GM20000 (cell line): Measurements from ENCODE around the gene CCND3.

ENCODE experiments used
- DNase-seq: peaks from one replicate; pipeline ENCODE4 v3.0.0; 2012; ENCODE audit warnings: low spot score
- TF ChIP-seq, protein P1 (sequence below): IDR thresholded peaks from 2 replicates; pipeline ENCODE4 v1.5.1; 2012; ENCODE audit warnings: mild to moderate bottlenecking, control low read depth; ENCODE audit errors: extremely low read depth, missing control alignments

The CCND3 gene

DNA sequence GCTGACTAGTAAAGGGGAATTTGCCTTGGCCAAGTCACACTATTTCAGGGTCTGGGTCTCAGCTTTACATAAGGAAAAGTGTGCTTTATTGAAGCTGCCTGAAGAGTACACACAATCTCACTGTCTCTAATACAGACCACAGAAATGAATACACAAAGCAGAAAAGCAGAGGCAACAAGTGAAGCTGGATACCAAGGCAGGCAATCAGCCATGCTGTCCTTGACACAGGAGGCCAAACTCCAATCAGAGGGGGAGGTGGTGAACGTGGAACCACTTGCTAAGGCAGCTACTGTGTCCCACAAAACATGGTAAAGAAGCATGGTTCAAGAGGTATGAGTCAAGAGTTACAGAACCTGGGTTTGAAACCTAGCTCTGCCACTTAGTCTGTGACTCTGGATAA, 21.8 kb upstream of the CCND3 start:
- no peak for DNase-seq

DNA sequence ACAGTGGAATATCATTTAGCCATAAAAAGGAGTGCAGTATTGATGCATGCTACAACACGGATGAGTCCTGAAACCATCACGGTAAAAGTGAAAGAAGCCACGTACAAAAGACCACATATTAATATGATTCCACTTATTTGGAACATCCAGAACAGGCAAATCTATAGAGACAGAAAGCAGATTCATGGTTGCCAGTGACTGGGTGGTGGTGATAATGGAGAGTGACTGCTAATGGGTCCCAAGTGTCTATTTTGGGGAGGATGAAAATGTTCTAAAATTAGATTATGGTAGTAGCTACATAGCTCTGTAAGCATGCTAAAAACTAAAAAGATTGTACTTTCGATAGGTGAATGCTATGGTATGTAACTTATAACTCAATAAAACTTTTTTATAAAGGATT, 18.4 kb upstream of the CCND3 start:
- TF ChIP-seq, protein P1, sequence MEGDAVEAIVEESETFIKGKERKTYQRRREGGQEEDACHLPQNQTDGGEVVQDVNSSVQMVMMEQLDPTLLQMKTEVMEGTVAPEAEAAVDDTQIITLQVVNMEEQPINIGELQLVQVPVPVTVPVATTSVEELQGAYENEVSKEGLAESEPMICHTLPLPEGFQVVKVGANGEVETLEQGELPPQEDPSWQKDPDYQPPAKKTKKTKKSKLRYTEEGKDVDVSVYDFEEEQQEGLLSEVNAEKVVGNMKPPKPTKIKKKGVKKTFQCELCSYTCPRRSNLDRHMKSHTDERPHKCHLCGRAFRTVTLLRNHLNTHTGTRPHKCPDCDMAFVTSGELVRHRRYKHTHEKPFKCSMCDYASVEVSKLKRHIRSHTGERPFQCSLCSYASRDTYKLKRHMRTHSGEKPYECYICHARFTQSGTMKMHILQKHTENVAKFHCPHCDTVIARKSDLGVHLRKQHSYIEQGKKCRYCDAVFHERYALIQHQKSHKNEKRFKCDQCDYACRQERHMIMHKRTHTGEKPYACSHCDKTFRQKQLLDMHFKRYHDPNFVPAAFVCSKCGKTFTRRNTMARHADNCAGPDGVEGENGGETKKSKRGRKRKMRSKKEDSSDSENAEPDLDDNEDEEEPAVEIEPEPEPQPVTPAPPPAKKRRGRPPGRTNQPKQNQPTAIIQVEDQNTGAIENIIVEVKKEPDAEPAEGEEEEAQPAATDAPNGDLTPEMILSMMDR, result no peak
- DNase-seq, result no peak

More for the DNA sequence above, 21.8 kb upstream of the CCND3 start:
- TF ChIP-seq, protein P1, result no peak

DNA sequence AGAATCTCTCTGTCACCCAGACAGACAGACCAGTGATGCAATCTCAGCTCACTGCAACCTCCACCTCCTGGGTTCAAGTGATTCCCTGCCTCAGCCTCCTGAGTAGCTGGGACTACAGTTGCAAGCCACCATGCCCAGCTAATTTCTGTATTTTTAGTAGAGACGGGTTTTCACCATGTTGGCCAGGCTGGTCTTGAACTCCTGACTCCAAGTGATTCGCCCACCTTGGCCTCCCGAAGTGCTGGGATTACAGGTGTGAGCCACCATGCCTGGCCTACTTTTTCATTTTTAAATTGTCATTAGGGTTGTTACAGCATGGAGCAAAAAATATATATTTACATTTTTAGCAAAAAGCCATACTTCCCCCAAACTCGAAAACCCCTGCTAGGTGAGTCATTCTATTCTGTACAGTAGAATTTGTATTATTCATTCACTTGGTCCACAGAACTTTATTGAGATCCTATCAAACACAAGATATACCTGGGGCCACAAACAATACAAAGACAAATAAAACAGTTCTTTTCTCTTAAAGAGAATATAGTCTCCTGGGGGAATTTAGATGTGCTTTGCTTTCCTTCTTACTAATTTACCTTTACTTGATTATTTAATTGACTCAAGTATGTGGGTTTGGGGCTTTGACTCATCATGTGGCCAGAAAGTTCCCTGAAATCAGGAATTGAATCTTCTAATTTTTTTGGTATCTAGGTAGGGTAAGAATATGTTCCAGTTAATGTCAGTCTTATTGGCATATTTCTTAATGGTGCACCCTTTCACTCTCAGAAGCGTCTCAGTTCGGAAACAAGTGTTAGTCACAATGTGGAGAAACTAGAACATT, 16.6 kb upstream of the CCND3 start:
- TF ChIP-seq, protein P1, result no peak
- DNase-seq, result no peak

DNA sequence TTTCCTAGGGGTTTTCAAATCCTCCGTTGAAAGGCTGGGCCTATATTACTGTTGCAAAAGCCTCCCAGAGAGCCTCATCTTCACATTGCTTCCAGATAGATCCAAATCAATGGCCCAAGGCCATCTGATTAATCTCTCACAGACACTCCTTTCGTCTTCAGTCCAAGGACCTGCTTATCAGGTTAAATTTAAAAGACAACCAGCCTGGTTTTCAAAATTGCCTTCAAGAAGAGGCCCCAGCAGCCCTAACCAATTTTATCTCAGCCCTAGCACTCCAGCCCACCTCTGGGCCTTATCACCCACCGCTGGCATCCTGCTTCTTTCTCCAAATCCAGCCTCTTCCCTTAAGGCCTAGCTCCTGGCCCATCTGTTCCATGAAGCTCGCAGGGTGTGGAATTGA, 15.5 kb upstream of the CCND3 start:
- TF ChIP-seq, protein P1, result no peak
- no peak for DNase-seq

DNA sequence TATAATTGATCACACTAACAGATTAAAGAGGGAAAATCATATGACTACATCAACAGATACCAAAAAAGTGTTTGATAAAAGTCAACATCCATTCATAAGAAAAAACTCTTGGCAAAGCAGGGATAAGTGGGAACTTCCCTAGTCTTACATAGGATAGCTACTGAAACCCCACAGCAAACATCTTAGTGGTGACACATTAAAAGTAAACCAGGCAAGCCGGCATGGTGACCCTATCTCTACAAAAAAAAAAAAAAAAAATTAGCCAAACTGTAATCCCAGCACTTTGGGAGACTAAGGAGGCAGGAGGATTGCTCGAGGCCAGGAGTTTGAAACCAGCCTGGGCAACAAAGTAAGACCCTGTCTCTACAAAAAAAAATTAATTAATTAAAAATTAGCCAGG, 13.8 kb upstream of the CCND3 start:
- TF ChIP-seq, protein P1, result no peak
- DNase-seq, result no peak

DNA sequence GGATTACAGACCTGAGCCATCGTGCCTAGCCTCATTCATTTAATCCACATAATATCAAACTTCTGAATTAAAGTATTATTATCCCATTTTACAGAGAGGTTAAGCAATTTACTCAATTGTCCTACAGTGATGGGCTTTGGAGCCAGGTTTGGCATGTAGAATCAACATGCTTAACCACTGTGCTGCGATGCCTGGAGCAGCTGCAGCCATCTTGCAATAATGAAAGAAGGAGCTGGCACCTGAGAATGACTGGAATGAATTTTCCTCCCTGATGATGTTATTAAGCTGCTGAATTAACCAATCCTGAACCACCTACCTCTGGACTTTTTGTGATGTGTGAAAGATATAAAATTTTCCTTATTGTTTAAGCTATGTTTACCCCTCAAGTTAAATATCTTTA, 13.1 kb upstream of the CCND3 start:
- TF ChIP-seq, protein P1, result no peak
- DNase-seq, result no peak

DNA sequence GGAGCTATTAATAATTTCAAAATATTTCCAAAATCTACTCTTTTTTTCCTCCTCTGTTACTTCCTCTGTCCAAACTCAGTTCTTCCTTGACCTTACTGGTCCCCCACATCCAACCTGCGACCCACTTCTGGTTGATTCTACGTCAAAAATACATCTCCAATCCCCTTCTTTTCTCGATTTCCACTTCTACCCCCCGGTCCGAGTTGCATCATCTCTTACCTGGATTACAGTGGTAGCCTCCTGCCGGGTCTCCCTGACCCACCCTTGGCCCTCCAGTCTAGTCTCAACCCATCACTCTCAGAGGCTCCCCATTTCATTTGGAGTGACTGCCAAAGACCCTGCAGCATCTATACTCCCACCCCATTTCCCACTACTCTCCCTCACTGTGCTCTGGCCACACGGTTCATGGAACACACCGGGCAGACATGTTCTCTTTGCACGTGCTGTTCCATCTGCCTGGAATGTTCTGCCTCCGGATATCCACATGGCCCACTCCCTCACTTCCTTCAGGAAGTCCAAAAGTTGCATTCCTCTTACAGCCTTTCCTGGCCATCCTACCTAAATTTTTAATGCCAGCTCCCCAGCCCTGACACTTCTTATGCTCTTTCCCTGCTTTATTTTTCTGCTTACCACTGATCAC, 6.1 kb upstream of the CCND3 start:
- no peak for DNase-seq
- TF ChIP-seq, protein P1, result no peak
